Fibroblast of the aortic adventitia (primary cell): Measurements from ENCODE around the gene CDK5RAP2. TPM values are rescaled to one million over a fixed set of nuclear protein-coding genes. Genes with fewer than 3 reads are reported as not detected.

Experiments
- DNase-seq: peaks from one replicate; pipeline ENCODE4 v3.0.0-alpha.2; 2010; ENCODE audit warnings: low read depth
- H3K4me3 ChIP-seq: 2 replicates; pipeline ENCODE4 v1.5.1; 2011; ENCODE audit warnings: low read depth, mild to moderate bottlenecking, control low read depth, low read length, moderate library complexity
- CTCF ChIP-seq: IDR thresholded peaks from 2 replicates; pipeline ENCODE4 v1.5.1; 2011; ENCODE audit warnings: mild to moderate bottlenecking, low read length, control low read depth, inconsistent platforms; ENCODE audit not compliant: insufficient read depth
- total RNA-seq: library from RNA; depleted of rRNA; stranded (reverse); fragments of >200 nt; gene quantifications from 2 replicates; pipeline ENCODE4 v1.2.3, GENCODE V29; 2012; ENCODE audit warnings: low replicate concordance

The CDK5RAP2 gene
- total RNA-seq, 1 donor = 36.8 TPM

GRCh38 chr9:120482424-120483186, 97.4 kb downstream of the CDK5RAP2 start:
- no peak overlapping the region for H3K4me3 ChIP-seq
- TF ChIP-seq CTCF = no peak
- DNase-seq = no peak

GRCh38 chr9:120481846-120482245, 98.1 kb downstream of the CDK5RAP2 start:
- DNase-seq = no peak
- no peak overlapping the region for H3K4me3 ChIP-seq
- TF ChIP-seq CTCF = no peak

- DNase-seq = peak; percentile 23
- no peak overlapping the region for H3K4me3 ChIP-seq
- no peak for TF ChIP-seq CTCF
These were observed 98.7 kb downstream of the CDK5RAP2 start for GRCh38 chr9:120481248-120481647.

GRCh38 chr9:120480707-120481106, 99.3 kb downstream of the CDK5RAP2 start:
- no peak for TF ChIP-seq CTCF
- no peak for DNase-seq
- H3K4me3 ChIP-seq = no peak overlapping the region

- DNase-seq = peak; percentile 29
- no peak for TF ChIP-seq CTCF
- H3K4me3 ChIP-seq = no peak overlapping the region
These were observed 101.8 kb downstream of the CDK5RAP2 start for GRCh38 chr9:120478208-120478607.

- peak; percentile 100 for TF ChIP-seq CTCF
- peak; percentile 91 for DNase-seq
- no peak overlapping the region for H3K4me3 ChIP-seq
These were observed 102.4 kb downstream of the CDK5RAP2 start for GRCh38 chr9:120477534-120478001.
